Fibroblast of skin of scalp (primary cell): ENCODE measurements around the gene PIF1.
"Not testable (repeated sequence)": the region's sequence is repeated elsewhere in the genome, so short reads cannot be mapped to it uniquely, and the experiment has no call there.

Experiments used
- DNase-seq: peaks from one replicate; pipeline ENCODE4 v3.0.0-alpha.2; 2013

The PIF1 gene

DNA sequence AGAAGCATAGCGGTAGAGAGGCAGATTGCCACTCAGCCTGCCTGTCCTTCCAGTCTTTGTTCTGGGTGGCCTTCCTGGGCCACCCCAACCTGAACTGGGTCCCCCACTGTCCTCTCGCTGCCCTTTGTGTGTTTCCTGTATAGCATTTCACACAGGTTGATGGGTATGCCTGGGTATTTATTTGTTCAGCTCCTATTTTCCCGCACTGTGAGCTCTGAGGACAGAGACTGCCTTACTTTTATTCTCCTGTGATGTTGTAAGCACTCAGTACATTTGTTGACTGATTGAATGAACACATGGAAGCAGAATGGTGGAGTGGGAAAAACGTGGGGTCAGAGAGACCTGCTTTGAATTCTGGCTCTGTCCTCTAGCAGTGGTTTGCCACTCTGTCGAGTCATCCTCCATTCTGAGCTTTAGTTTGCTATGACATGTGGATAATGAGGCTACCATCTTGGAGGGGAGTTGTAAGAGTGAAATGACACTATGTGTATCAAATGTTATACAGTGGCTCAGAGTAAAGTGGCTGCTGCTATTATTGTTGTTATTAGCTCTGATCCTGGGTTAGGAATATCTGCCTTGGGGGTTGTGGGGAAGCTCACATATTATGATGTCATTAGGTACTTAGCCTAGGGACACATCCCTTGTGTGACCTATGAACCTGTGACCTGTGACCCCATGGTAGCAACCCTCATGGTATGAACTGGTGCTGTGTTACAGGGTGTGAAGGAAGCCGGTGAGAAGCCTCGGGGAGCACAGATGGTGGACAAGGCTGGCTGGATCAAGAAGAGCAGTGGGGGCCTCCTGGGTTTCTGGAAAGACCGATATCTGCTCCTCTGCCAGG, 22.6 kb upstream of the PIF1 start:
- DNase-seq = no peak

DNA sequence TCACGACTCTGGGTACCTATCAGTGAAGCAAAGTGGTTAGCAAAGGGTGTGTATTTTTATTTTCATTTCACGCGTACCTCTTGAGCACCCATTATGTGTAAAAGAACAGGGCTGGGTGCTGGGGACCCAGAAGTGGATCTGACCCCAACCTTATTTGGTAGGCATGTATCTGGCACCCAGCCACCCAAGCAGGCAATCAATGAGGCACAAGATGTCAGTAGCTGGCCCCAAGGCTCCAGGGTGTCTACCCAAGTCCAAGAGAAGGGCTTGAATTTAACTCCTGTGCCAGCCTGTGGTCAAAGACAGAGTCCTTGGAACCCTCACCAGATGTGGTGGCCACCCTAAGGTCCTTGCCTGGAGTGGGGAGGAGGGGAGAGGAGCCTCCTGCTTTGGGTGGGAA, 22.0 kb upstream of the PIF1 start:
- no peak for DNase-seq

DNA sequence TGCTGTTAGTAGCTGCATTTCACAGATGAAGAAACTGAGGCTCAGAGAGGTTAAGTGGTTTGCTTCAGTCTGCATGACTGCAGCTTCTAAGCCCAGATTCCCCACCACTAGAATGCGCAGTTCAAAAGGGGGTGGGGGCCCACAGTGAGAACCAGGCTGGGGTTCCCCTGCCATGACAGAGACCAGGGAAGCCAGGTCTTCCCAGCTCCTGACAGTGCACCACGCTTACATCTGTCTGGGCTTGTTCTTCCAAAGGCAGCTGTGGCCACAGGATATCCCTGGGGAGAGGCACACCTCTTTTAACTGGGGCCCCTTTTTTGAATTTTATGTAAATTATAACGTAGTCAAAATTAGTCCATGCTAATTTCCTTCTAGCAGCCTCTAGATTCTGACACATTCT, 21.6 kb upstream of the PIF1 start:
- no peak for DNase-seq

DNA sequence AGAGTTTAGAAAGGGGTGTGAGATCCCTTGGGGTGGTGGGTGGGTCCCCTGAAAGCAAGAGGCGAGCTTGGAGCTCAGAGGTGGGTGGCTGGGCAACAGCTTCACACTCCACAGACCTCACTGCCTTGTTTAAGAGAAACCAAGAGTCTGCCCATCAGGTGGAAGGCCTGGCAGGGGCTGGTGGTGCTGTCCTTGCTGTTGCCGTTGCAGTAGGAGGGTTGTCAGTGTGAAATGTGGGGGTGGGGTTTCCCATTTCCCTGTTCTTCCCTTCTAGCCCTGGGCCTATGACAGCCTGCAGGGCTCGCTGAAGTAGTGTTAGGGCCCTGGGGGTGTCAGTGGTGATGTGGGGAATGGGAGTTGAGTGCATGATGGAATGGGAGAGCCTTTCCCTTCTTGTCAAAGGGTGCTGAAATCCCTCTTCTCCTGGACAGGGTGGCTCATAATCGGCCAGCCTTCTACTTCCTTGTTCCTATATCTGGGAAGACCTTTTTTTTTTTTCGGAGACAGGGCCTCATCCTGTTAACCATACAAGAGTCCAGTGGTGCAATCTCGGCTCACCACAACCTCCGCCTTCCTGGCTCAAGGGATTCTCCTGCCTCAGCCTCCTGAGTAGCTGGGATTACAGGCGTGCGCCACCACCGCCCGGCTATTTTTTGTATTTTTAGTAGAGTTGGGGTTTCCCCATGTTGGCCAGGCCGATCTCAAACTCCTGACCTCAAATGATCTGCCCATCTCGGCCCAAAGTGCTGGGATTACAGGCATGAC, 20.6 kb upstream of the PIF1 start:
- no peak for DNase-seq

DNA sequence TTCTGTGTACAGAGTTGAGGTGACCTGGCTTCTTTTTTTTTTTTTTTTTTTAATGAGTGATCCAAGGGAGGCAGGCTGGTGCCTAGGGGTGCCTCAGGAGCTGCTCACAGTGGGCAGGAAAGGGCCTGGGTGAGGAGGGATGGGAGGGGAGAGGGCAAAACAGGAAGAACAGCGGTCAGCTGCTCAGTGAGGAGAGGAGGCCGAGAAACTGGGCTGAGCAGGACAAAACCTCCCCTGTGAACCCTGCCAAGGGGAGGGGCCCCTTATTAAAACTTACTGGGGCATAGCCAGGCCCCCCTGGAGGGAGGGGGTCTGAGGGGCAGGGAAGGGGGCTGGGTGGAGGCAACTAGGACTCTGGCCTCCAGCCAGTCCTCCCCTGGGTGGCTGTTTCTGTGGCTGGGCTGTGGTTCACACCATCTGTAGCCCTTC, 19.8 kb upstream of the PIF1 start:
- peak; percentile 46 for DNase-seq

DNA sequence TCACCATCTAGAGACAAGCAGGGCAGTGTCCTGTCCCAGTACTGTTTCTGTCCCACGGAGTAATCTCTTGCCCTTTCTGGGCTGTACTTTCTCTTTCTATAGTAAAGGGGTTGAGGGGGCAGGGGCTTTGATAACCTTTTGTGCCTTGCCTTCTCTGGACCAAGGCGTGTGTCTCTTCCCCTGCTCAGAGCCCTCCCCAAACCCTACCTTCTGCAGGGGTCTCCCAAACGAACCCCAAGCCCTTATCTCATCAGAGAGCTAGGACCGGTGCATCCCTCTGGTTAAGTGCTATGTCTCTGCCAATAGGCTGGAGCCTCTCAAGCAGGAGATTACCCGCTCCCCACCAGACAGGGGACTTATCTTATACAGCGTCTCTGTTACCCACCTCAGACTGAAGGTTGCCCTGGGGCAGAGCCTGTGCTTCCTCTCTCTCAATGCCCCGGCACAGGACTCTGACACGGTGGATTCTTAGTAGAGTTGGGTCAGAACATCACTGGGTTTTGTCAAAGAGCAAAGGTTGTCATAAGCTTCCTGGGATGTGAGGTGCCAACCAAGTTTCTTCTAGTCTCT, 19.2 kb upstream of the PIF1 start:
- no peak for DNase-seq

DNA sequence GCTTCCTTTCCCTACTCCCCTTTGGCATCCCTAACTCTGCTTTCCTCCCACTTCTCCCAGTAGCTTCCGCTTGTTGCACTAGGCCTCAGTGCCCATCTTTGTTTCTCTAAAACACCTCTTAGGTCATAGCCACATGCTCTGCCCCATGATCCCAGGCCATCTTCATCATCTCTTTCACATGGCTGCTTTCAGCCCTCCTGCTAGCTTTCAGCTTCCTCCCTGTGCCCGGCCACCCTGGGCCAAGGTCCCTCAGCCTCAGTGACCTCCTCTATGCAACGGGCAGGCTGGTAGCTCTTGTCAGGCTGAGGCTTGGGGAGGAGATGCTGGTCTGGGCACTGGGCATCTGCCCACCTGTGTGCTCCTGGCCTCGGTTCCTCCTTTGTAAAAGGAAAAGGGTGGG, 18.5 kb upstream of the PIF1 start:
- DNase-seq = no peak

DNA sequence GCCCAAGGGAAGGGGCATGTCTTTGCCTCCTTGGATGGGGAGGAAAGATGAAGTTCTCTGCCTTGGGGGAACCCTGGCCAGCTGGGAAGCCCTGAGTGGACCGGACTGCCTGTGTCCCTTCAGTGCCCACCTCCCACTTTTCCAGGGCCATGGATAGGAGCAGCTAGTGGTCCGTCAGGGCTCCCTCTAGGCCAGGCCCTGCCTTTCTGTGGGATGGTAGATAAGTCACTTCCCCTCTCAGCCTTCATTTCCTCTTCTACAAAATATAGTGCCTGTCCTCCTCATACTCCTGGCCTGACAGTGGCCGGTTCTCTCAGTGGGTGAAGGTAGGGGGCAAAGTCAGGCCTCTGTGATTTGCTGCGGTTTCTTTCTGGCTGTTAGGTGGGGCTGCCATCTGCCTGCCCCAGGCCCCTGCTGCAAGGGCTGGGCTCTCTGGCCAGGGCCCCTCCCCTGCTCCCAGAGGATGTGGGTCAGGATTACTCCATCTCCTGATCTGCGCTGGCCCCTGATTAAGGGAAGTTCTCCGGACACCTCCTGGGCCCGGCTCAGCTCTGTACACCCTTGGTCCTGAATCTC, 17.6 kb upstream of the PIF1 start:
- peak; percentile 32 for DNase-seq

DNA sequence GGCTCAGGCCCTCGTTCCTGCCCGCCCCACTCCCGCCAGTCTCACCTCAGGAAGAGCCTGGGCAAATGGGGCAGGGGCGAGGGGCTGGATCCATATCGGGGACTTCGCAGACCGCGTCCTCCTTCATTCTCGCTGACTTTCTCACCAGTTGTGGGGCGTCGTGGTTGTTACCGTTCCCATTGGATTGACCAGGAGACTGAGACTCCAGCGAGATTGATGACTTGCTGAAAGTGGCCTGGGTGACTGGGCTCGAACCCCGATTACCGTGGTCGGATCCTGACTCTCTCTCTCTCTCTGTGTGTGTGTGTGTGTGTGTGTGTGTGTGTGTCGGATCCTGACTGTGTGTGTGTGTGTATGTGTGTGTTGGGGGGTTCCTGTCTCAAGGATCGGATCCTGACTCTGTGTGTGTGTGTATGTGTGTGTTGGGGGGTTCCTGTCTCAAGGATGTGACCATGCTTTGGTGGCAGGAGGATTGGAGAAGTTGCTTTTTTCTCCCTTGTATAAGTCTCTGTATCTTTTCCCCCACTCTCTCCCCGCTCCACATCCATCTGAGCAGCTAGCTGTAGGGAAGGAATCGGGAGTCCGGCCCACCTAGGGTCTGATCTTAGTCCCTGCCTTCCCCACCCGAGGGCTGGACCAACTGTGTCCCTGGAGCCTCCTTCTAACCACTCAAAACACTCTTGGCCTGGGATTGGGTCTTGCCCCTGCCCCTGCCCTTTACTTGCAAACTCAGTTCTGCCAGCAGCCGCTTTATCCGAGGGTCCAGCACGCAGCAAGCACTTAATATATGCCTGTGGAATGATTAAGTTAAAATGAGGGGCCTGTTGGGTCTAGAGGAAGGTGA, 16.9 kb upstream of the PIF1 start:
- DNase-seq = peak; percentile 29

DNA sequence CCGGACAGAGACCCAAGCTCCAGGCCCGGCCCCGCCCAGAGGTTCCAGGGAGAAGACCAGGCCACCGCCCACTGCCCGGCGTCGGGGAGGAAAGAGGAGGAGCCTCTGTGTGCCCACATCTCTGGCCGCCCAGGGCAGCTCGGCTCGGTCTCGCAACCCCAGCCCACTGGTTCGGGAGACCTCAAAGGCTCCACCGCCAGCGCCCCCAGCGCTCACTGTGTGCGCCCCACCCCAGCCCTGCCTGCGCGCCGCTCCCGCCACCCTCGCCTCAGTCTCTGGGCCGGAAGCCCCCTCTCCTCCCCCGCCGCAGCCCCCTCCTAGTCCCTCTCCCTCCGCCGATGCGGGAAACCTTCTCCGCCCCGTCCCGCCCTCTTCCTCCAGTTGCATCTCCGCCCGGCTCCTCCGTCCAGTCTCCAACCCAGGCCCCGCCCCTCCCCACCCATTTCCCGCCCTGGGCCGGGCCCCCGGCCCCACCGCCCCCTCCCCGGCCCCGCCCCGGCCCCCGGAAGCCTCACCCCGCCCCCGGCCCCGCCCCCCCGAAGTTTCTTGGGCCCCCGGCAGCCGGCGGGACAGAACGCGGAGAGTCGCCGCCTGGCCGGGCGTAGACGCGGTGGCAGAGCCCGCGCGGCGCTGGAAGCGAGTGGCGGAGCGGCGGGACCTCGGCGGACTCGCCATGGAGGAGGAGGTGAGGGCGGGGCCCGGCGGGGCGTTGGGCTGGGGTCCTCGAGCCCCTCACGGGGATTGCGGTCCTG, 16.1 kb upstream of the PIF1 start, which contains the start of gene PLEKHO2:
Gene PLEKHO2, plus strand, starts transcription at position 572 of the 752 bp plus-strand sequence. Its CDS starts 102 bp downstream, at position 674.
- peak; percentile 97 for DNase-seq

DNA sequence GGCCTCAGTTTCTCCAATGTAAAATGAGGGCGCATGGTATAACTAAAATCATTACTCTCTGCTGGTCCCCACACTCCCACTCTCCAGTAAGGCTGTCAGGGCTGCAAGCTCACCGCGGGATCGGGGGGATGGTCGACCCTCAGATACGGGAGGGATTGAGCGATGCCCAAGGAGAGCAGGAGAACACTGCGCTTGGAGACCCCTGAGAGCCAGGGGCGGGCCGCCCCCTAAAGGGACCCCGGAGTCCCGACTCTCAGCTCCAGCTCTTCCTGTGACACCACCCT, 15.6 kb upstream of the PIF1 start:
- DNase-seq = no peak

DNA sequence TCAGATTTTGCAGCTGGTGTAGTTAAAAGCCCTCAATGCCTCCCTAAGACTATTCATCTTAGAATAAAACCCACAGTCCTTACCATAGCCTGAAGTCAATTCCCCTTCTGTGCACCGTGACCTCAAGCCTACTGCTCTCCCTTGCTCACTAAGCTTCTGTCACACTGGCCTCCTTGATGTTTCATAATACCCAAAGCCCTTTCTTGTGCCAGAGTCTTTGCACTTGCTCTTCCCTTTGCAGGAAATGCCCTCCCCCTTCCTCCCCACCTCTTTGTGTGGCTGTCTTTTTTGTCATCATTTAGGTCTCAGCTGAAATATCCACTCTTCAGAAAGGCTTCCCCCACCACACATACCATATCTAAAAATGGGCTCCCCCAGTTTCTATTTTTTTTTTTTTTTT, 12.1 kb upstream of the PIF1 start:
- DNase-seq = no peak

DNA sequence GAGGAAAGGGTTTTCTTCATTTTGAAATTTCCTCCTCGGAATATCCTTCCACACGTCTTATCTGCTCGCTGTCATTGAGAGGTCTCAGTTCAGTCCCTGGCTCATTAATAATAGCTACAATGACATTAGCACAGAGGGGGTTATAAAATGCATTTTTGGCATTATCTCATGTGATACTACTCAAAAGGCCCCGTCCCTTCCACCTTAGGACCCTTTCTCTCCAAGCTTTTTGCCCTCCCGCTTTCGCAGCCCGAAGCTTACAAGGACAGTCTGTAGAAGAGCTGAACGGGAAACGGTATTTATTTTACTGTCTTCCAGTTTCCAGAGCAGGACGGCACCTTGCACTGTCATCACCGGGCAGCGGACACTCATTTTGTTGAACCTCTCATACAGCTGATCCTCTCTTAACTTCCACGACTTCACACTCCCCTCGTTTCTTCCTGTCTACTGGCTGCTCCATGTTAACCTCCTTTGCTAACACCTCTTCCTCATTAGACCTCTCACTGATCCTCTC, 10.6 kb upstream of the PIF1 start:
- DNase-seq = no peak

DNA sequence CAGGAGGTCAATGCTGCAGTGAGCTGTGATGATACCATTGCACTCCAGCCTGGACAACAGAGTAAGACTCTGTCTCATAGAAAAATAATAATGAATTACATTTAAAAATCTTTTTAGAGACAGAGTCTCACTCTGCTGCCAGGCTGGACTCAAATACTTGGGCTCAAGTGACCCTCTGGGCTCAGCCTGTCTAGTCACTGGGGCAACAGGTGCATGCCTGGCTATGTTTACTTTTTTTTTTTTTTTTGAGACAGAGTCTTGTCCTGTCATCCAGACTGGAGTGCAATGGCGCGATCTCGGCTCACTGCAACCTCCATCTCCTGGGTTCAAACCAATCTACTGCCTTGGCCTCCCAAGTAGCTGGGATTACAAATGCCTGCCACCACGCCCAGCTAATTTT, 8.2 kb upstream of the PIF1 start:
- DNase-seq = no peak

DNA sequence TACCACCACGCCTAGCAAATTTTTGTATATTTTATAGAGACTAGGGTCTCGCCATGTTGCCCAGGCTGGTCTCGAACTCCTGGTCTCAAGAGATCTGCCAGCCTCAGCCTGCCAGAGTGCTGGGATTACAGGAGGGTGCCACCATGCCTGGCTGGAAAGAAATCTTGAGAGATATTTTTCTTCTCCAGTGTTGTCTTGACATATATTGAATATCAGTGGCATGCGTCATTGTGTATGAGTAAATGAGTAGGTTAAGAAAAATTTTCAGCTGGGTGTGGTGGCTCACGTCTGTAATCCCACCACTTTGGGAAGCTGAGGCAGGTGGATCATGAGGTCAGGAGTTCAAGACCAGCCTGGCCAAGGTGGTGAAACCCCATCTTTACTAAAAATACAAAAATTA, 3.5 kb upstream of the PIF1 start:
- peak; percentile 44 for DNase-seq

DNA sequence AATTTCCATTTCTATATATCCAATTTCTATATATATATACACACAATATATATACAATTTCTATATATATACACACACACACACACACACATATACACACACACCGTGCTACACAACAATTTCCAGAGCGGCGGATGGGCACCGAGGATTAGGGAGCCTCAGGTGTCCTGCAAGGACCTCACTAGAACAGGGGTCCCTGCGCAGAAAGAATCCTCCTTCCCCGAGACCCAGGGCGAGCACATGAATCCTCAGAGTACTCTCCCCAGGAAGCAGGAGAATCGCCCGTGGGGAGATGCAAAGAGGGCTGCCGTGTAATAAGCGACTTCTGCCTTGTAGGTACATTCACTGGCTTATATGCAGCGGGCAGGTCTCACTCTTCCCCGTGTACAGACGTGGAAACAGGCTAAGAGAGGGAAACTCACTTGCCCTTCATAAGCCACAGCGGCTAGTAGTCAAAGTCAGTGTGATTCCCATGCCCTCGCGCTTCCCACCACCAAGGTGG, 467 bp downstream of the PIF1 start:
- no peak for DNase-seq

DNA sequence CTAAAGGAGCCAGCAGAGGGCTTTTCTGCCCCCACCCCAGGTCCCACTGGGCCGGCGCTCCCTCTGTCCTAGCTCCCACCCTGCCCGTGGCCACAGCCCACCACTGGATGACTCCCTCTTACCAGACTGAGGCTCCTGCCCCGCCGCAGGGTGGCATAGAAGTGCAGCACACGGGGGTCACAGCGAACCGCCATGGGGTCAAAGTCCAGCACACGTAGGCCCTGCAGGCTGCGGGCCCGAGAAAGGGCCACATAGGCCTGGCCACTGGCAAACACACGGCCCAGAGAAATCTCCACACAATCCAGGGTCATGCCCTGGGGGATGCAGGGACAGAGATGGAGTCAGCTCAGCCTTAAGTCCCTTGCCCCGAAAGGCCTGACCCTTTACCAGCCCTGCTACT, 9.0 kb downstream of the PIF1 start:
- DNase-seq = no peak

DNA sequence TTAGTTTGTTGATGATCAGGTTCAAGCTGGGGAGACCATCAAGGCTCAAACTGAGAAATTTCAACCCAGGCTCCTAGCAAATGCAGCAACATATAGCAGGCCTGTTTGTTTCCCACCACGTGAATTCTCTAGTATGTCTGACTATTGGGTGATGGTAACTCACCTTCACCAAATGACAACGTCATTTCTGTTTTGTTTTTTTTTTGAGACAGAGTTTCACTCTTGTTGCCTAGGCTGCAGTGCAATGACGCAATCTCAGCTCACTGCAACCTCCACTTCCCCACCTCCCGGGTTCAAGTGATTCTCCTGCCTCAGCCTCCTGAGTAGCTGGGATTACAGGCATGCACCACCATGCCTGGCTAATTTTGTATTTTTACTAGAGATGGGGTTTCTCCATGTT, 10.5 kb downstream of the PIF1 start:
- DNase-seq = not testable (repeated sequence)

DNA sequence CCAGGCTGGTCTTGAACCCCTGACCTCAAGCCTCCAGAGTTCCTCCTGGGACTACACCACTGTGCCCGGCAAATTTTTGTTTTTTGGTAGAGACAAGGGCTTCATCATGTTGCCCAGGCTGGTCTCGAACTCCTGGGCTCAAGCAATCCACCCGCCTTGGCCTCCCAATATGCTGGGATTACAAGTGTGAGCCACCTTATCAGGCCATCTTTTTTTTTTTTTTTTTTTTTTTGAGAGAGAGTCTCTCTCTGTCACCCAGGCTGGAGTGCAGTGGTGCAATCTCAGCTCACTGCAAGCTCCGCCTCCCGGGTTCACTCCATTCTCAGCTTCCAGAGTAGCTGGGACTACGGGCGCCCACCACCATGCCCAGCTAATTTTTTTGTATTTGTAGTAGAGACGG, 11.2 kb downstream of the PIF1 start:
- not testable (repeated sequence) for DNase-seq

DNA sequence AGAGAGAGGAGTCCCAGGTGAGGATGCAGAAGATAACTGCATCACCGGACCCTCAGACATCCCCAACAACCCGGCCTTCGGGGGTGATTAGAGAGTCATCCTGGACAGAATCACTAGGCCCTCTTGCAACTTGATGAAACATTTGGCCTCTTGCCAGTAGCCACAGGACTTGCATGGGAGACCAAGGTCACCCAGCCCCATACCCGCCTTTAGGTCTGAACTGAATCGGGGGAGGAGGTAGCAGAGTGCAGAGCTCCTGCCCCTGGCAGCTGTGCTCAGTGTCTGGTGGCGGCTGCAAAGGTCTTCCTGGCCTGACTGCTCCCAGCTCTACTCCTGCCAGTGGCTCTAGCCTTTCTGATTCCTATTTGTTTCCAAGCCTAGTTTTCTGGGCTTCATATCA, 12.4 kb downstream of the PIF1 start:
- peak; percentile 51 for DNase-seq
